HUDEP-2 (cell line): ENCODE data around the gene BCHE.
"Not testable (repeated sequence)": the region's sequence is repeated elsewhere in the genome, so short reads cannot be mapped to it uniquely, and the experiment has no call there.

ENCODE experiments used
- DNase-seq, 76 experiments: peaks; one replicate each; lab custom pipeline; 2025; ENCODE audit not compliant: unreplicated experiment in 76 of 76; lab: John Stamatoyannopoulos, UW

Gene BCHE

DNA sequence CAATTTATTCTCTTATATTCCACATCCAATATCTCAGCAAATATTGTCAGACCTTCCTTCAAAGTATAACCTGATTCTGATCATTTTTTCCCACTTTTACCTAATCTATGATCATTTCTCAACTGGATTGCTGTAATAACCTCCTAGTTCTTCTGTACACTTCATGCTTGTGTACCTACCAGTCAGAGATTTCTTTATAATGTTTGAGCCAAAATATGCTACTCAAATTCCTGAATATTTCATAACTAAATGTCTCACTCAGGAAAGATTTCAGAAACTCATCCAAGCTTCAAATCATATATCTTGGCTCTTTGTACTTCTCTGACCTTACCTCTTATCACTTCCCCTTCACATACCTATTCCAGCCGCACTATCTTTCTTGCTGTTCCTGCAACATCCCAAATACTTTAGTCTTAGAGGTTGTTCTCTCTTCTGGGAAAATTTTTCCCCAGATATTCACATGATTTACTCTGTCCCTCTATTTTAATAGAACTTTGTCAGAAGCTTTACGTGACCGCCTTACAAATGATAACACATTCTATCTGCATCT lies 20.0 kb downstream of the BCHE start:
- no peak for DNase-seq

DNA sequence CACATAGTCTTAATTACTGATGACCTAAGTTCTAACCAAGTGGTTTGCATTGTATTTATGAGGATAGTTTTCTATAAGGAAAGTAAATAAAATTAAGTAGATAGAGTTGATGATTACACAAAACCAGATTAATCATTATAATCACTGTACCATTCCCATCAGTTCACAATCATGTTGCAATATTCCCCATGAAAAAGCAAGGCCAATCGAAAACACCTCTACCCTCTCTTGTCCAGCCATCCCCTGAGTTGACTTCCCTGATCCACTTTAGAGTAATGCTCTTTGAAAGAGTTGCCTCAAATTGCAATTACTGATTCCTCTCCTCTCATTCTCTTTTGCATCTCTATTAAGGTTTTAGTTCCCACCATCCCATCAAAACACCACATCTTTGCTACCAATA lies 21.0 kb downstream of the BCHE start:
- DNase-seq = no peak

- no peak for DNase-seq
Observed at GRCh38 chr3:165815682-165816081, 21.5 kb downstream of the BCHE start.

GRCh38 chr3:165814380-165814779 lies 22.8 kb downstream of the BCHE start:
- no peak for DNase-seq

DNA sequence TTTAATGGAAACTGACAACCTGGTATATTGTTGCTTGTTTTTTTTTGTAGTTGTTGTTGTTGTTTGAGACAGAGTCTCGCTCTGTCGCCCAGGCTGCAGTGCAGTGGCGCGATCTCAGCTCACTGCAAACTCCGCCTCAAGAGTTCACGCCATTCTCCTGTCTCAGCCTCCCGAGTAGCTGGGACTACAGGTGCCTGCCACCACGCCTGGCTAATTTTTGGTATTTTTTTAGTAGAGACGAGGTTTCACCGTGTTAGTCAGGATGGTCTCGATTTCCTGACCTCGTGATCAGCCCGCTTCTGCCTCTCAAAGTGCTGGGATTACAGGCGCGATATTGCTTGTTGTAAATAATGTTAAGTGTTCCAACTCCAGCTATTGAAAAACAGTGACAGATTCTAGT lies 29.3 kb downstream of the BCHE start:
- not testable (repeated sequence) for DNase-seq

DNA sequence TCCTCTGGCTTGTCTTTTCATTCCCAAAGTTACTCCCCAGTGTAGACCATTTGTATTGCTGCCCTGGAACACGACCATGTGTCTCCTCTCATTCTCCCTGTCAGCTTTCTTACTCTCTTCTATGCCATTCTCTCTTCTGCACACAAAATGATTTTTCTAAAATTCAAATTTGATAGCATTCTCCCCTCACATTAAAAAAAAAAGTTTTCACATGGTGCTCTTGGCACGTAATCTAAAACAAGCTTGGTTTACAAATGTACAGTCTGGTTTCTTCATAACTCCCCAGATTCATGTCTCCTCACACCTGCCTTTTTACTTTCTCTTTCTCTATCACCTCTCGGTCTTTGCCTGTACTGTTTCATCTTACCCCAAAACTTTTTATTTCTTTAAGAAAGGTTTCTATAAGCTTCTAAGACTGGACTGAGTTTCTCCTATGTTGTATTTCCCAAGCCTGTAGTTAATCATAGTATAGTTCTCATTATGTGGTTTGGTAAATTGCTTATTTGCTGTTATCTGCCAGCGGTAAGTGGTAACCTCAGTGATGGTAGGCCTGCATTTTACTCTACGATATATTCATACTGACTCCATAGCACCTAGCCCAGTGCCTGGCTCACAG lies 31.2 kb downstream of the BCHE start:
- DNase-seq = no peak

- no peak for DNase-seq
Observed at GRCh38 chr3:165803471-165803870, 33.8 kb downstream of the BCHE start.

DNA sequence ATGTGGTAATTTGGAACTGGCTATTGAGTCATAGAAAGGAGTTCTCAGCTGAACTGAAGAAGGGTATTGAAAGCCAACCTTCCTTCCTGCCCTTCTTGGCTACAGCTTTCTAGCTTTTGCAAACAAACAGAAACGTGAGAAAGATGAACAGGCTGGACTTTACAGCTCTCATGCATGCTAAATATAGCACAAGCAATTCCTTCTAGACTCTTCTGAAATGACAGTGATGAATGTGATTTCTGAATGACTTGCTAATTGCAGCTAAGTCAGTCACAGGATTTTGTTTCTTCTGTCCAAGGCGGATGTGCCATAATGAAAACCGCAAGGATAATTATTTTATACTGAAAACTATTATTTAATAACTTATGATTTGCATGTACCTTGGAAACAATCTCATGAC lies 36.3 kb downstream of the BCHE start:
- no peak for DNase-seq

- no peak for DNase-seq
Observed at GRCh38 chr3:165799026-165799425, 38.2 kb downstream of the BCHE start.

- DNase-seq = no peak
Observed at GRCh38 chr3:165797551-165797950, 39.7 kb downstream of the BCHE start.

GRCh38 chr3:165796701-165797100 lies 40.5 kb downstream of the BCHE start:
- DNase-seq = no peak

- no peak for DNase-seq
Observed at GRCh38 chr3:165788531-165788930, 48.7 kb downstream of the BCHE start.

- no peak for DNase-seq
Observed at GRCh38 chr3:165786013-165786412, 51.2 kb downstream of the BCHE start.

- DNase-seq = no peak
Observed at GRCh38 chr3:165784337-165784736, 52.9 kb downstream of the BCHE start.

DNA sequence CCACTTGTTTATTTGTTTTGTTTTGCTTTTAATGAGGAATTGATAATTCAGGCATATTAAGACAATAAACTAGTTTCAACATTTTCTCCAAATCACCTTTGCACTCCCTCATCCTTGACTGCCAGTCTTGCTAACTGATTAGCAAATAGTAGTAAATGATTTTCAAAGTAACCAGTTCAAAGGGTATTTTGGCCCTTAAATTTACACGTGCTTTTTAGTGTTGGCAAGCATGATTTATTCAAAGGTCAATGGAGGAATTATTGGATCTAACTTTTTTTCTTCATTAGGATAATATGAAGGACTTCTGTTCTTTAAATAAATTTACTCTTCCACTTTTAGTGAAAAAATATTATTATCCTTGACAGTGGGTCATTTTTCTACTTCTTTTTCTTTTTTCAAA lies 53.8 kb downstream of the BCHE start:
- DNase-seq = no peak

- DNase-seq = no peak
Observed at GRCh38 chr3:165778891-165779290, 58.3 kb downstream of the BCHE start.

GRCh38 chr3:165778456-165778855 lies 58.8 kb downstream of the BCHE start:
- DNase-seq = no peak

- no peak for DNase-seq
Observed at GRCh38 chr3:165775824-165776223, 61.4 kb downstream of the BCHE start.

DNA sequence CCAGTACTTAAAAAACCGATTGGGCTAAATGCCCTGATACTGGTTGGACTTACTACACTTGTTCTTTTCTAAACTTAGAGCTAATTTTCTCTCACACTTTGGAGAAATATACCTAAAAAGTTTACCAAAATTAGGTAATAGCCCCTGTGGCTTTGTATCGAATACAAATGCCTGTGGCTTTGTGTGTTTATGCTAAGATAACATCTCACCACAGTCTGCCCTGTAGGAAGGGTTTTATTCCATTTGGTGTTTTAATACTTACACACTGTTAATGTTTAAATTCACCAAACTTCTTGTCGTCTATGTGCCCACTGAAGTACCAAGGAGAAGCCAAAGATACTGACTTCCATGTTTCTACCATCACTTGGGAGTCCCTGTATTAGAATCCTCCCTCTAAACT lies 66.4 kb downstream of the BCHE start:
- DNase-seq = no peak

DNA sequence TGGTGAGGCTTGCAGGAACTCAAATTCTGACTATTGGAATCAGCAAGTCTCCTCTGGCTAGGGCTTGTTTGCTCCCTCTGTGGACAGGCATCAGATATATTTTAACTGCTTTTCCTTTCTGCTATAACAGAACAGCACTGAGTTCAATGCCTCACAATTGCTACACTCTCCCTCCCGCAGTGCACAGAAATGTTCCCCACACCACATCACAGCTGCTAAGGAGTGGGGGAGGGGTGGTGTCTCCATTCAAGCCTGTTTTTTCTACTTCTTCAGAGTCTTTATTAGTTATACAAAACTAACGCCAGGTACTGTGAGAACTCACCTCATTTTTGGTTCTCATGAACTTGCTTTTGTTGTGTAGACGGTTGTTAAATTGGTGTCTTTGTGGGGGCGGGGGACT lies 68.5 kb downstream of the BCHE start:
- no peak for DNase-seq

- DNase-seq = no peak
Observed at GRCh38 chr3:165759041-165759440, 78.2 kb downstream of the BCHE start.

DNA sequence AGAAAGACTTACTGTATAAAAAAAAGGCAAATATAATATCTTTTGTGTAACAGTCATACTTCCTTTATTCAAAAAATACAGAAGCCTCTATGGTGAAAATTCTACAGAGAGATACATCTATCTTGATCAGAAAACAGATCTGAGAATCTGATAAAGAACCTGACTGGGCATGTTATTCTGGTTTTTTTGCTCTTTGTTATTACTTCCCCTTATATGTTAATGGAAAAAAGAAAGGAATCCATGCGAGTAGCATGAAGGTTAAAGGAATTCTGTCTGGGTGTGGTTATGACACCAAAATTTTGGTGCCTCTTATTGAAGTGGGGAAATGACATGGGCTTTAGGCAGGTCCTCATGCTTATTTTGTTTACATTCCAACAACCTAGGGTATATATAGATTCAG lies 81.7 kb downstream of the BCHE start:
- no peak for DNase-seq
